Activated CD4-positive, alpha-beta T cell treated with anti-CD3 and anti-CD28 coated beads, Interleukin-2, amount 50 U/mL, for 1 hour (primary cell): ENCODE data around the gene SPATS2.
"Not testable (repeated sequence)": the region's sequence is repeated elsewhere in the genome, so short reads cannot be mapped to it uniquely, and the experiment has no call there.

Source experiments
- DNase-seq: peaks from one replicate; pipeline ENCODE4 v3.0.0-alpha.2; 2020

The SPATS2 gene

DNA sequence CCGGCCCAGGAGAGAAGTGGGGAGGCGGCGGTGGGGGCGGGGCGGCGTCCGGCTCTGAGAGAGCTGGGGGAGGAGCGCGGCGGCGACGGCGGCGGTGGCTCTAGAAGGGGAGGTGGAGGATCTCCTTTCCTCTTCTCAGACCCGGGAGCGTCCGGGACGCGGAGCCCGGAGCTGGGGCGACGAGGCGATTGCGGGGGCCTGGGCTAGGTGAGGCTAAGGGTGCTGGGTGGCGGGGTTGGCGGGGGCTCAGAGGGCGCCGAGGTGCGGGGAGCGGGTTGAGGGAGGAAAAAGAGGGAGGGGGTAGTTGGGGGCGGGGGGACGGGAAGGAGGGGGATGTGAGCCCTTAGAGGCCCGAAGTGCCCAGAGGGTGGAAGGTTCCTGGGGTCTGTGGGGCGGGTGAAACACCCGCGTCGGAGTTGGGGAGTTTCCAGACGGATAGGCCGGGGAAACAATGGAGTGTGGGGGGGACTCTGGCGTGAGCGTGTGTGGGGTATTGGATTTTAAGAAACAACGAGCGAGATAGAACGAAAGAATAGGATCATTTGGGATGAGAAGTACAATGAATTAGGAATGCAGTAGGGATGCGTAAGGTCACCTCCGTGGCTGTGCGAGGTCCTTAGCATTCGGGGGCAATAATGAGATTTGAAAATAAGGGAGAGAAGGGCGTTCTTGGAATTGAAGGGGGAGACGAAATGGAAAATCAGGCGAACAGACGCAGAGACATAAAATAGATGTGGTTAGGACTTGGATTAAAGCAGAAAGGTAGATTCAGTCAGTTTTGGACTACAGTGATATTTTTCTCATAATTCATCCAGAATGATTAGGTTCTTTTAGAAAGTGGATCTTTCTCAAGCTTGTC is at the start of gene SPATS2:
Gene SPATS2 (plus strand): TSS at position 82 of the 859 bp plus-strand sequence. CDS start 93,551 bp downstream, outside the sequence.
- no peak for DNase-seq

- DNase-seq: not testable (repeated sequence)
Observed at GRCh38 chr12:49320411-49321103, 46.7 kb upstream of the SPATS2 start.

- no peak for DNase-seq
Observed at GRCh38 chr12:49322367-49322707, 44.9 kb upstream of the SPATS2 start.

GRCh38 chr12:49322708-49323523 is 44.3 kb upstream of the SPATS2 start, which contains the start of gene TROAP:
TSS of gene TROAP (plus strand) at chr12:49323255. CDS start at chr12:49323609, 354 bp downstream.
- peak; percentile 95 for DNase-seq

DNA sequence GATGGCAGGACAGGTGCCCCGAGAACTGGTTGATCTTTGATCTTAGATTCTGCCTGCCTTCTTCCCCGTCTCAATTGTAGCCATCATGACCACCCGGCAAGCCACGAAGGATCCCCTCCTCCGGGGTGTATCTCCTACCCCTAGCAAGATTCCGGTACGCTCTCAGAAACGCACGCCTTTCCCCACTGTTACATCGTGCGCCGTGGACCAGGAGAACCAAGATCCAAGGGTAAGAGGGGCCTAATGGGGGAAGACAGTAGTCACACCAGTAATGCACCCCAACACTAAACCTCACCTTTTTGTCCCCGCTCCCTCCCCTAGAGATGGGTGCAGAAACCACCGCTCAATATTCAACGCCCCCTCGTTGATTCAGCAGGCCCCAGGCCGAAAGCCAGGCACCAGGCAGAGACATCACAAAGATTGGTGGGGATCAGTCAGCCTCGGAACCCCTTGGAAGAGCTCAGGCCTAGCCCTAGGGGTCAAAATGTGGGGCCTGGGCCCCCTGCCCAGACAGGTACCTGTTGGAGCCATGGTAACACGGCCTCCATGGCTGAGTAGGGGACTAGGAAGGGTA is 43.7 kb upstream of the SPATS2 start:
- DNase-seq: no peak

DNA sequence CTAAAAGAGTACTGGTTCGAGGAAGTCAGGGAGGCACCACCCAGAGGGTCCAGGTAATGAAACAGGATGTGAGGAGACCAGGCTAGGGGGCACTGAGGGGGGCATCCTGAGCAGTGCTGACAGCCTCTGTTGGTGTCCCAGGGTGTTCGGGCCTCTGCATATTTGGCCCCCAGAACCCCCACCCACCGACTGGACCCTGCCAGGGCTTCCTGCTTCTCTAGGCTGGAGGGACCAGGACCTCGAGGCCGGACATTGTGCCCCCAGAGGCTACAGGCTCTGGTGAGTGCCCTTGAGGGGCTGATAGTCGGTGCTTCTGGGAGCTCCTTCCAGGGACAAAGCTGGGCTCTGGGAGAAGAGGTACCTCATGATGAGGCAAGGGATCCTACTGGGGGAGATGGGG is 41.7 kb upstream of the SPATS2 start:
- DNase-seq: no peak

DNA sequence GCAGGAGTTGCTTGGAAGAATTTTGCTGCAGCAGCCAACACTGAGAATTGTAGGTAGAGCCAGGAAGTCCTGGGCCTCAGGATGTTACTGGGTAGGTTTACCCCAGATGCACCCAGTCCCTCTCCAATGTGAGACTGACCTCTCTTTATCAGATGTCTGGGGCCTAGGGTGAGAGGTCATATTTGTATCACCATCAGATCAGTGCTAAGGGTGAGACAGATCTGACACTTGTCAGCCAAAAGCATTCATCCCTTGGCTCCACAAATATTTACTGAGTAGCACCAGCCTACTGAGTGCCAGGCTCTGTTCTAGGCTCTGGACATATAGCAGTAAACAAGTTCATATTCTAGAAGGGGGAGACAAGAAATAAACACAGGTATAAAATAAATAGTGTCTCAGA is 39.9 kb upstream of the SPATS2 start:
- no peak for DNase-seq

DNA sequence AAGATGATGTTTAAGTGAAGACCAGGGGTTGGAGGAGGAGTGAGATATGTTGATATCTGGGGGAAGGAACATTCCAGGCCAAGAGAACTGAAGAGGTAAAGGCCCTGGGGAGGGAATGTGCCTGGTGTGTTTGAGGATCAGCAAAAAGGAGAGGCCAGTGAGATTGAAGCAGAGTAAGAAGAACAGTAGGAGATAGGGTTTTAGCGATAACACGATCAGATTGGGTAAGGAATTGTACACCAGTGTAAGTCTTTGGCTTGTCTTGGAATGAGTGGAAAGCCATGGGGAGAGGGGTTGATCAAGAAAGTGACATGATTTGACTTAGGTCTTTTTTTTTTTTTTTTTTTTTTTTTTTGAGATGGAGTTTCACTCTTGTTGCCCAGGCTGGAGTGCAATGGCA is 39.4 kb upstream of the SPATS2 start:
- DNase-seq: no peak

- no peak for DNase-seq
Observed at GRCh38 chr12:49328816-49329215, 38.4 kb upstream of the SPATS2 start.

GRCh38 chr12:49330032-49330619 is 37.1 kb upstream of the SPATS2 start:
- no peak for DNase-seq

DNA sequence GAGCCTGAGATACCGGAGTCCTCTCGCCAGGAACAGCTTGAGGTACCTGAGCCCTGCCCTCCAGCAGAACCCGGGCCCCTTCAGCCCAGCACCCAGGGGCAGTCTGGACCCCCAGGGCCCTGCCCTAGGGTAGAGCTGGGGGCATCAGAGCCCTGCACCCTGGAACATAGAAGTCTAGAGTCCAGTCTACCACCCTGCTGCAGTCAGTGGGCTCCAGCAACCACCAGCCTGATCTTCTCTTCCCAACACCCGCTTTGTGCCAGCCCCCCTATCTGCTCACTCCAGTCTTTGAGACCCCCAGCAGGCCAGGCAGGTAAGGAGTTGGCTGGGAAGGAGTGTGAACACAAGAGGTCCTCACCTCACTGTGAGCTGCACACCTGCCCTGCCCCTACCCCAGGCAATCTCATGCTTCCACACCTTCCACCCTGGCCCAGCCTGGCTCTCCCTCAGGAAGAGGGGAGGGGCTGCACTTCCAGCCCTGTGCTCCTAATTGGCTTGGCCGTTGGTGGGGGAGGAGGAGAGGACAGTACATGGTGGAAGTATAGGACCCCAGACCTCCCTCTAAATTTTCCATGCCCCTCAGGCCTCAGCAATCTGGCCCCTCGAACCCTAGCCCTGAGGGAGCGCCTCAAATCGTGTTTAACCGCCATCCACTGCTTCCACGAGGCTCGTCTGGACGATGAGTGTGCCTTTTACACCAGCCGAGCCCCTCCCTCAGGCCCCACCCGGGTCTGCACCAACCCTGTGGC is 36.5 kb upstream of the SPATS2 start:
- no peak for DNase-seq

- no peak for DNase-seq
Observed at GRCh38 chr12:49331380-49332222, 35.7 kb upstream of the SPATS2 start.

DNA sequence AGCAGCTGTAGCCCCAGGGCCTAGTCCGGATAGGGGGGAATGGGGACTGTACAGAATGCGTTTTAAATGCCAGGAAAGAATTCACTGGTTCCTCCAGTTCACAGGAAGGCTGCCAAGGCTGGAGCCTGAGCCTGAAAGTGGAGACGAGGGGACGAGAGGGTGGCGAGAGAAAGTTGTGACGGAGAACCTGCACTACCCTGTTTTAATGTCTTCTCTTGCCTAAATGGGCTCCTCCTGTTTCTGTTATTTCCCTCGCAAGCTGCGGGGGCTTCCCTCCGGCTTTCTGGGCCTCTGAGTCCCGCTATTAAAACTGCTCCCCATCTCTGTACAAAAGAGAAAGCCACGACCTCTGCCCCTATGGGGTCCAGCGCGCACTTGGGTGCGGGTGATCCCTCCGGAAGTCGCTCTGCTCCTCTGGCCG is 34.8 kb upstream of the SPATS2 start:
- DNase-seq: no peak

- DNase-seq: no peak
Observed at GRCh38 chr12:49332891-49333371, 34.3 kb upstream of the SPATS2 start.

DNA sequence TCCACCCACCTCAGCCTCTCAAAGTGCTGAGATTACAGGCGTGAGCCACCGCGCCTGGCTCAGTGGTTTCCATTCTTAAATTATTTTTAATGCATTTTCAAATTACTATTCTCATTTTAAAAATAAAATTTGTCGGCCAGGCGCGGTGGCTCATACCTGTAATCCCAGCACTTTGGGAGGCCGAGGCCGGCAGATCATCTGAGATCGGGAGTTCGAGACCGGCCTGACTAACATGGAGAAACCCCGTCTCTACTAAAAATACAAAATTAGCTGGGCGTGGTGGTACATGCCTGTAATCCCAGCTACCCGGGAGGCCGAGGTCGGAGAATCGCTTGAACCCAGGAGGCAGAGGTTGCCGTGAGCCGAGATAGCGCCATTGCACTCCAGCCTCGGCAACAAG is 33.5 kb upstream of the SPATS2 start:
- DNase-seq: not testable (repeated sequence)

- no peak for DNase-seq
Observed at GRCh38 chr12:49334226-49334625, 33.0 kb upstream of the SPATS2 start.

DNA sequence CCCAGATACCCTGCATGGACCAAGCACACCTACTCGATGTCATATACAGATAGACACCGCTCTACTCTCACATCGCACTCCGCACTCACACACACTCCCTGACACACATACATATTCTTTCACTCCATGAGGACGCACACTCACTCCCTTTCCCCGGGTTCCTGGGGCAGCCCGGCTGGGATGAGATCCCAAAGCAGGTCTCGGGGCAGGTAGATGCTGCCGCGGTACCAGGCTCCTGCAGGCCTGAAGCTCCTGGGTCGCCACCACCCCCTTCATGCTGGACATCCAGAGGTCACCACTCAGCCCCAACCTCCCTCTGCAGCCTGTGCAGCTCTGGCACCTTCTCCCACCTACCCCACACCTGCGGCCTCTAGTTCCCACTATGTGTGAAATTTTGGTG is 32.6 kb upstream of the SPATS2 start:
- no peak for DNase-seq

- no peak for DNase-seq
Observed at GRCh38 chr12:49335118-49335954, 31.9 kb upstream of the SPATS2 start.

DNA sequence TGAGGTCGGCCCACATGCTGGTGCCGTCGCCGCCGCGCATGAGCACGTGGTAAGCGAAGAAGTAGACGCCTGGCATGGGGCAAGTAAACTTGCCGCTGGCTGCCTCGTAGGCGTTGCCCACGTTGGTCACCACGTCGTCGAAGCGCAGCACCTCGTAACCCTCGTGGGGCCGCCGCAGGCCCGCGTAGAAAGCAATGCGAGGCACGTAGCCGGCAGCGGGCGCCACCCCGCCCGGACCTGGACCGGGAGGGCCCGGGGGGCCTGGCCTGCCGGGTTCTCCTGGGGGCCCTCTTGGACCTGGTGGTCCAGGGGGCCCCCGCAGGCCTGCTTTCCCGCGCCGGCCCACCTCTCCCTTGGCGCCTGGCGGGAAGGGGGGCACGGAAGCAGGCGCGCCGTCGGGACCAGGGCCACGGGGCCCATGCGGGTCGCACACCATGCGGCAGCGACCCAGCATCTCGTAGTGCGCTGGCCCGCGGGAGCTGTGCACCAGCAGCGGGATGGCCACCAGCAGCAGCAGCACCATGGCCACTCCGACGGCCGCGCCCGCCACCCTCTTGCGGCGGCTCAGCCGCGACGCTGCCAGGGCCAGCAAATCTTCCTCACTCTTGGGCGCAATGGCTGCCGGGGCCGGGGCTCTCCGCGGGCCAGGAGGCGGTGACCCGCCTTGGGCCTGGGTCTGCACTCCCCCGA is 31.2 kb upstream of the SPATS2 start:
- DNase-seq: no peak
